Astrocyte (in vitro differentiated cells and primary cell): ENCODE measurements around the gene EPHA6.

Source experiments
- CTCF ChIP-seq: IDR thresholded peaks from 2 replicates; pipeline ENCODE4 v1.5.1; 2011; ENCODE audit warnings: low read depth, mild to moderate bottlenecking, inconsistent platforms, low read length, moderate library complexity; ENCODE audit not compliant: insufficient read depth
- EZH2 ChIP-seq: IDR thresholded peaks from 2 replicates; pipeline ENCODE4 v1.6.1; 2012; ENCODE audit warnings: mild to moderate bottlenecking, low read length, inconsistent platforms; ENCODE audit not compliant: insufficient read depth

- TF ChIP-seq CTCF, result no peak
- TF ChIP-seq EZH2, result no peak
Measured at GRCh38 chr3:97076673-97077072, 262.3 kb downstream of the EPHA6 start.
